Measurements from ENCODE around the gene AMOTL1. TPM values are rescaled to one million over a fixed set of nuclear protein-coding genes. Genes with fewer than 3 reads are reported as not detected.

Gene AMOTL1
- total RNA-seq, 4 donors from 2014 or later: 47.2 to 91.6 (median 66.9) TPM

DNA sequence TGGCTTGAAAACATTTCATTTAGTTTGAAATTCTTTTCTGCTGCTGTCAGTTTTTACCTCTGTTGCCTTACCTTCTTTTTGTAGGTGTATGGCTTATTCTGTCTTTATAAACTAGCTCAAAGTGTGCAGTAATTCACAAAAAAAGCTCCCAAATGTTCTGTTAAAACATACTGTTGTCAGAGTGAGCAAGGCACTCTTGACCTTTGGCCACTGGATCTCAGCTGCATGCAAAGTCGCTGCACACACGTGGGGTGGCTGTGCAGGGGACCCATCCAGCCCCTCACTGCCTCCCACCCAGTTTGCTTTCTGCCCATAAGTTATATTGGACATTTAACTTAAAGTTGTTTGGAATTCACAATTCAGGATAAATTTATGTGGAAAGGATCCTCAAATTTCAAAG lies 92.2 kb downstream of the AMOTL1 start:
- intact Hi-C loops (cut with DNase I): no loop called here
- TF ChIP-seq, protein P1, sequence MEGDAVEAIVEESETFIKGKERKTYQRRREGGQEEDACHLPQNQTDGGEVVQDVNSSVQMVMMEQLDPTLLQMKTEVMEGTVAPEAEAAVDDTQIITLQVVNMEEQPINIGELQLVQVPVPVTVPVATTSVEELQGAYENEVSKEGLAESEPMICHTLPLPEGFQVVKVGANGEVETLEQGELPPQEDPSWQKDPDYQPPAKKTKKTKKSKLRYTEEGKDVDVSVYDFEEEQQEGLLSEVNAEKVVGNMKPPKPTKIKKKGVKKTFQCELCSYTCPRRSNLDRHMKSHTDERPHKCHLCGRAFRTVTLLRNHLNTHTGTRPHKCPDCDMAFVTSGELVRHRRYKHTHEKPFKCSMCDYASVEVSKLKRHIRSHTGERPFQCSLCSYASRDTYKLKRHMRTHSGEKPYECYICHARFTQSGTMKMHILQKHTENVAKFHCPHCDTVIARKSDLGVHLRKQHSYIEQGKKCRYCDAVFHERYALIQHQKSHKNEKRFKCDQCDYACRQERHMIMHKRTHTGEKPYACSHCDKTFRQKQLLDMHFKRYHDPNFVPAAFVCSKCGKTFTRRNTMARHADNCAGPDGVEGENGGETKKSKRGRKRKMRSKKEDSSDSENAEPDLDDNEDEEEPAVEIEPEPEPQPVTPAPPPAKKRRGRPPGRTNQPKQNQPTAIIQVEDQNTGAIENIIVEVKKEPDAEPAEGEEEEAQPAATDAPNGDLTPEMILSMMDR (IDR thresholded peaks at IDR 0.05): no peak
- TF ChIP-seq POLR2A (IDR thresholded peaks at IDR 0.05): no peak

DNA sequence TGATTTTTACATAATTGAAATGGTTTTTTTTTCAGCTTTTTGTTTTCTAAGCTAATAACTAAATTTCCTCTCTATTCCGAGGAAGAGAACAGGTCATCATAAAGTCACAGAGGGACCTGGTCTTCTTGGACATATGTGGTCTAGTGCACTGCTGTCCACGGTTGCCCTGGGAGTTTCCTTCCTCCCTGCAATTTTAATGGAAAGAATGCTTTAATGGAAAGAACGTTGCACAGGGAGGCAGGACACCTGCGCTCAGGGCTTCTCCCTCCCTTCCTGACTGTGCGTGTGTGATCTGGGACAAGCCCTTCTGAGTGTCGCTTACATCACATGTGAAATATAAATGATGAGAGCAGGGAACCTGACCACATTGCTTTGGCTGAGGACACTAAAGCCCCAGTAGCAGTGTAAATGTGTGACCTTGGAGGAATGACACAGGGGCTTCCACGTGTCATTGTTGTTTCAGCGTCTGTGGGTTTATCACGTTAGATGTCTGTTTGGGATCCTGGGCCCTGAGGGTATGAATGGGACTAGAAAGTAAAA lies 93.2 kb downstream of the AMOTL1 start:
- 66 to 75% methylated on average over 7 to 9 of the region's 9 CpGs for WGBS, 2 donors
- H3K4me3 ChIP-seq: no peak overlapping the region
- TF ChIP-seq, protein P1 (IDR thresholded peaks at IDR 0.05): no peak
- TF ChIP-seq POLR2A (IDR thresholded peaks at IDR 0.05): no peak
- no peaks in the 10 kb centered on the region for H3K27me3 ChIP-seq
- H3K27ac ChIP-seq: no peak overlapping the region
- intact Hi-C loops (cut with DNase I): no loop called here
- H3K9me3 ChIP-seq: no peaks in the 10 kb centered on the region
- H3K36me3 ChIP-seq: peaks cover 10 to 97% (median 26%) of the 10 kb centered on the region in 3 donors
- peaks cover 0 to 15% (median 6%) of the 10 kb centered on the region in 3 donors for H3K4me1 ChIP-seq
- DNase-seq: no peak

More for the DNA sequence above, 92.2 kb downstream of the AMOTL1 start:
- no peak overlapping the region for H3K27ac ChIP-seq
- no peak for DNase-seq
- WGBS, 2 donors: 80 to 100% methylated on average over 1 to 2 of the region's 2 CpGs
- H3K36me3 ChIP-seq: peaks cover 8 to 97% (median 20%) of the 10 kb centered on the region in 3 donors
- H3K4me1 ChIP-seq: peaks cover 0 to 18% (median 6%) of the 10 kb centered on the region in 3 donors
- no peaks in the 10 kb centered on the region for H3K27me3 ChIP-seq
- H3K9me3 ChIP-seq: no peaks in the 10 kb centered on the region
- no peak overlapping the region for H3K4me3 ChIP-seq

DNA sequence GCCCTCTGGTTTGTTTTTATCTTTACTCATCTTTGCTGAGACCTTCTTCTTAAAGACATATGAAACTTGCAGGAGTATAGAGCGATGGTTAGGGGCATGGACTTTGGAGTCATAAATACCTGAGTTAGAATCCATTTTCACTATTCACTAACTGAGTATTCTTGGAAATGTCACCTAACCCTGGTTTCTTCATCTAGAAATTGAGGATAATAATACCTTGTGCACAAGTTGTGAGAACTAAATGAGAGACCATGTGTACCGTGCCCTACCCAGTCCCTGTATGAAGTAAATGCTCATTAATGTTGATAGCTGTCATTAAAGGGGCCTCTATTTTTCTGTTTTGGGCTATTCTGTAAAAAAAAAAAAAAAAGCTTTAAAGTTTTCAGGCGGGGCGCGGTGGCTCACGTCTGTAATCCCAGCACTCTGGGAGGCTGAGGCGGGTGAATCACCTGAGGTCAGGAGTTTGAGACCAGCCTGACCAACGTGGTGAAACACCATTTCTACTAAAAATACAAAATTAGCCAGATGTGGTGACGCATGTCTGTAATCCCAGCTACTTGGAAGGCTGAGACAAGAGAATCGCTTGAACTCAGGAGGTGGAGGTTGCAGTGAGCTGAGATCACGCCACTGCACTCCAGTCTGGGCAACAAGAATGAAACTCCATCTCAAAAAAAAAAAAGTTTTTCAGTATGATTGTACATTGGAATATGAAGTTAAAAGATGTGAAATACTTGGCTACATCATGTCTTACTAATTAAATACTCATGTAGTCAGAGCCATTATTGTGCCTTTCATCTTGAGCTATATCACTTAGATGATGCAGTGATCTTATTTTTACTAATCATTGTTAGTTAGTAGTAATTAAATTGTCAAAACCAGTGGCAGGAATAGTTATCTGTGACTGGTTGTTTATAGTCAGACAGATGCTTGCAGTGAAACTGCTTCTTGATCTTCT lies 95.0 kb downstream of the AMOTL1 start:
- H3K4me3 ChIP-seq: no peak overlapping the region
- 68 to 82% methylated on average over 11 of the region's 11 CpGs for WGBS, 2 donors
- H3K4me1 ChIP-seq: peaks cover 0 to 3% (median 0%) of the 10 kb centered on the region in 3 donors
- no peaks in the 10 kb centered on the region for H3K27me3 ChIP-seq
- H3K27ac ChIP-seq: no peak overlapping the region
- no peaks in the 10 kb centered on the region for H3K9me3 ChIP-seq
- no peak for TF ChIP-seq POLR2A (IDR thresholded peaks at IDR 0.05)
- intact Hi-C loops (cut with DNase I): no loop called here
- peaks cover 16 to 97% (median 43%) of the 10 kb centered on the region in 3 donors for H3K36me3 ChIP-seq
- DNase-seq: no peak

DNA sequence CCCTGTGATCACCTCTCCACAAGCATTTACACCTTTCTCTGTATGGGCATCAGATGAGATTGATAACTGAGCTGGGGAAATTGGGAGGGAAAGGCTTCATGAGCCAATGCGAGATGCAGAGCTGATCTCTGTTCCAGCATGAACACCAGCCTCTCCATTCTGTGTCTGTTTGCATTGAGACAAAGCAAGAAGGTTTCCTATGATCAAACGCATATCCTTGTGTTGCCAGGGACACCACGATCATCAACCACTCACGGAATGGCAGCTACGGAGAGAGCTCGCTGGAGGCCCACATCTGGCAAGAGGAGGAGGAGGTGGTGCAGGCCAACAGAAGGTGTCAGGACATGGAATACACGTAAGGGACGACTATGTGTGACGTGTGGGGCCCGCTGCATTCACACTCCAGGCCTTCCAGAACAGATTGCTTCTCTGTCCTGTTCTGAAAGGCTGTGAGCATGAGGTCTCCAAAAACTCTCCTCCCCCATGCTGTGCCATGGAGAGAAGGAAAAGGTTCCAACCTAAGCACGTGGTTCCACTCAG lies 96.4 kb downstream of the AMOTL1 start:
- intact Hi-C loops (cut with DNase I): no loop called here
- H3K36me3 ChIP-seq: peaks cover 19 to 97% (median 50%) of the 10 kb centered on the region in 3 donors
- no peak overlapping the region for H3K4me3 ChIP-seq
- H3K9me3 ChIP-seq: no peaks in the 10 kb centered on the region
- WGBS, 2 donors: 75 to 85% methylated on average over 5 to 11 of the region's 11 CpGs
- DNase-seq: no peak
- H3K27me3 ChIP-seq: no peaks in the 10 kb centered on the region
- no peaks in the 10 kb centered on the region for H3K4me1 ChIP-seq
- H3K27ac ChIP-seq: no peak overlapping the region
- no peak for TF ChIP-seq POLR2A (IDR thresholded peaks at IDR 0.05)
- TF ChIP-seq, protein P1 (IDR thresholded peaks at IDR 0.05): no peak

DNA sequence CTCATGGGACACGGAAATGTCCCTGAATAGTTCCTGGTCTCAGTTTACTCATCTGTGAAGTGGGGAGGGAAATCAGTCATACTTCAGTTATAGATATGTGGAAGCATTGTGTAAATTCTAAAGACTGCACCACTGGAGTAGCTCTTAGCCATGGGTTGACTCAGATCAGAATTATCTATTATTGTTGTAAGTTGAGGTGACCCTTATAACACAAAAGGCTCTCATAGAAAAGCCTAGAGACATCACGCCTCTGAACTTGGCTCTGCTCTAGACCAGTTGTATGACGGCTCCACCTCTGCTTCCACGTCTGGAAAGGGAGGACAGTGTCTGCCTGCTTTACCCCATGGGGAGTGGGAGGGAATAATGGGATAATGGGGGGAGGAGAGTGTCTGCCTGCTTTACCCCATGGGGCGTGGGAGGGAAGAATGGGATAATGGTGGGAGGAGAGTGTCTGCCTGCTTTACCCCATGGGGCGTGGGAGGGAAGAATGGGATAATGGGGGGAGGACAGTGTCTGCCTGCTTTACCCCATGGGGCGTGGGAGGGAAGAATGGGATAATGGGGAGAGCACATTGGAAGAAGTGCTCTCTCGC lies 98.2 kb downstream of the AMOTL1 start:
- Histone ChIP-seq H3K27me3 (no peaks in the 10 kb centered on the region), H3K9me3 (no peaks in the 10 kb centered on the region), H3K4me1 (no peaks in the 10 kb centered on the region), H3K36me3 (peaks cover 22 to 97% (median 48%) of the 10 kb centered on the region in 3 donors), H3K4me3 (no peak overlapping the region), H3K27ac (no peak overlapping the region)
- TF ChIP-seq, protein P1 (IDR thresholded peaks at IDR 0.05): no peak
- TF ChIP-seq POLR2A (IDR thresholded peaks at IDR 0.05): no peak
- 78 to 82% methylated on average over 5 to 7 of the region's 8 CpGs for WGBS, 2 donors
- no peak for DNase-seq
- intact Hi-C loops (cut with DNase I): no loop called here

Measured in esophagus squamous epithelium (tissue), 5 donors.